ENCODE results near the gene SLC5A10.

GRCh38 chr17:18950944-18951905 lies 740 bp upstream of the SLC5A10 start:
- no peak for TF ChIP-seq CTCF (IDR thresholded peaks at IDR 0.05)
- TF ChIP-seq POLR2A (IDR thresholded peaks at IDR 0.05): no peak
